SK-N-SH treated with all-trans-retinoic acid at 6 μM for 48 hours (cell line): ENCODE data around the gene ARHGAP24.

ENCODE experiments used
- ARNTL ChIP-seq: fragments of 450-650 bp; formaldehyde crosslinking; IDR thresholded peaks from 2 replicates; pipeline ENCODE4 v1.5.0; 2020; ENCODE audit warnings: low read depth, mild to moderate bottlenecking, moderate library complexity, borderline replicate concordance
- RARB ChIP-seq: fragments of 250-450 bp; sonication (Bioruptor Pico); IDR thresholded peaks from 2 replicates; pipeline ENCODE4 v1.8.0; 2021; ENCODE audit warnings: mild to moderate bottlenecking, moderate library complexity
- TF ChIP-seq, protein P1 (sequence below): fragments of 250-450 bp; sonication (Bioruptor Pico); IDR thresholded peaks from 2 replicates; pipeline ENCODE4 v1.8.0; 2020; ENCODE audit warnings: mild to moderate bottlenecking, moderate library complexity, borderline replicate concordance

DNA sequence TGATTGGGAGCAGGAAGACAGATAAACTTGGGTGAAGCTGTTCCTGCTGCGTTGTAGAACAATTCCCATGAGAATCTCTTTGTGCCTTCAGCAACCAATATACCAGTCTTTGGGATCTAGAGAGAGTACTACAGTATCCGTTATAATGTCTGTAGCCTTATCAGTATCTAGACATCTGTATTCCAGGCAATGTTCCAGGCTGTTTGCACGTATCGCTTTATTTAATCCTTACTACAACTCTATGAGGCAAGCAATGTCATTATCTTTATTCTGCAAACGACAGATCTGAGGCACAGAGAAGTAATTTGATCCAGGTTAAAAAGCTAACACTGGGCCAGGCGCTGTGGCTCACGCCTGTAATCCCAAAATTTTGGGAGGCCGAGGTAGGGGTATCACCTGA, 251.6 kb downstream of the ARHGAP24 start:
- TF ChIP-seq, protein P1, sequence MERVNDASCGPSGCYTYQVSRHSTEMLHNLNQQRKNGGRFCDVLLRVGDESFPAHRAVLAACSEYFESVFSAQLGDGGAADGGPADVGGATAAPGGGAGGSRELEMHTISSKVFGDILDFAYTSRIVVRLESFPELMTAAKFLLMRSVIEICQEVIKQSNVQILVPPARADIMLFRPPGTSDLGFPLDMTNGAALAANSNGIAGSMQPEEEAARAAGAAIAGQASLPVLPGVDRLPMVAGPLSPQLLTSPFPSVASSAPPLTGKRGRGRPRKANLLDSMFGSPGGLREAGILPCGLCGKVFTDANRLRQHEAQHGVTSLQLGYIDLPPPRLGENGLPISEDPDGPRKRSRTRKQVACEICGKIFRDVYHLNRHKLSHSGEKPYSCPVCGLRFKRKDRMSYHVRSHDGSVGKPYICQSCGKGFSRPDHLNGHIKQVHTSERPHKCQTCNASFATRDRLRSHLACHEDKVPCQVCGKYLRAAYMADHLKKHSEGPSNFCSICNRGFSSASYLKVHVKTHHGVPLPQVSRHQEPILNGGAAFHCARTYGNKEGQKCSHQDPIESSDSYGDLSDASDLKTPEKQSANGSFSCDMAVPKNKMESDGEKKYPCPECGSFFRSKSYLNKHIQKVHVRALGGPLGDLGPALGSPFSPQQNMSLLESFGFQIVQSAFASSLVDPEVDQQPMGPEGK (CRISPR knock-in tag) = no peak
- TF ChIP-seq RARB (CRISPR knock-in tag) (no peak), ARNTL (no peak)
